Hepatocyte (in vitro differentiated cells): ENCODE data around the gene ATMIN. TPM values are rescaled to one million over a fixed set of nuclear protein-coding genes. Genes with fewer than 3 reads are reported as not detected.
A peak's percentile ranks its signal among the peaks of the same experiment; 100 is the strongest.

ENCODE experiments used
- DNase-seq: peaks from one replicate; pipeline ENCODE4 v3.0.0-alpha.2; 2016; ENCODE audit warnings: low spot score
- H2AFZ ChIP-seq: fragments of 200-600 bp; sonication (generic); 2 replicates; pipeline ENCODE4 v1.6.0; 2016; ENCODE audit warnings: antibody characterized with exemption, mild to moderate bottlenecking
- H3K27ac ChIP-seq: fragments of 200-600 bp; sonication (generic); 2 replicates; pipeline ENCODE4 v1.5.1; 2016; ENCODE audit warnings: mild to moderate bottlenecking
- H3K27me3 ChIP-seq: fragments of 200-600 bp; sonication (generic); 2 replicates; pipeline ENCODE4 v1.6.1; 2016
- H3K36me3 ChIP-seq: fragments of 200-600 bp; sonication (generic); replicated peaks from 2 replicates; pipeline ENCODE4 v1.5.1; 2016; ENCODE audit warnings: low read depth; ENCODE audit not compliant: insufficient read depth
- H3K4me1 ChIP-seq: fragments of 200-600 bp; sonication (generic); 2 replicates; pipeline ENCODE4 v1.5.1; 2016; ENCODE audit warnings: mild to moderate bottlenecking, moderate library complexity; ENCODE audit not compliant: insufficient read depth
- H3K4me2 ChIP-seq: fragments of 200-600 bp; sonication (generic); 2 replicates; pipeline ENCODE4 v1.6.0; 2016
- H3K4me3 ChIP-seq: fragments of 200-600 bp; sonication (generic); 2 replicates; pipeline ENCODE4 v1.5.1; 2016; ENCODE audit warnings: mild to moderate bottlenecking
- H3K79me2 ChIP-seq: fragments of 200-600 bp; sonication (generic); 2 replicates; pipeline ENCODE4 v1.6.0; 2017; ENCODE audit warnings: mild to moderate bottlenecking
- H3K9me2 ChIP-seq: fragments of 200-600 bp; sonication (generic); replicated peaks from 2 replicates; pipeline ENCODE4 v1.6.0; 2017; ENCODE audit warnings: mild to moderate bottlenecking; ENCODE audit not compliant: insufficient read depth
- H3K9me3 ChIP-seq: fragments of 200-600 bp; sonication (generic); 2 replicates; pipeline ENCODE4 v1.5.1; 2016; ENCODE audit warnings: low read depth, mild to moderate bottlenecking
- H4K20me1 ChIP-seq: fragments of 200-600 bp; sonication (generic); 2 replicates; pipeline ENCODE4 v1.6.0; 2016; ENCODE audit warnings: mild to moderate bottlenecking; ENCODE audit not compliant: insufficient read depth, poor library complexity, severe bottlenecking
- EZH2 ChIP-seq: fragments of 200-600 bp; sonication (generic); IDR thresholded peaks from 2 replicates; pipeline ENCODE4 v1.6.1; 2016; ENCODE audit warnings: antibody characterized with exemption, mild to moderate bottlenecking, borderline replicate concordance
- EZH2phosphoT487 ChIP-seq: fragments of 200-600 bp; sonication (generic); IDR thresholded peaks from one replicate; pipeline ENCODE4 v1.6.1; 2018; ENCODE audit warnings: antibody characterized with exemption, mild to moderate bottlenecking, low read depth, moderate library complexity; ENCODE audit not compliant: unreplicated experiment, severe bottlenecking
- WGBS: methylation state at CpG from one replicate; pipeline ENCODE4 v1.1.6; 2016; ENCODE audit warnings: low lambda C conversion rate; ENCODE audit errors: missing lambda C conversion rate; 5-methylcytosine and 5-hydroxymethylcytosine counted together
- polyA plus RNA-seq: library from polyadenylated mRNA; unstranded; fragments of >200 nt; fragmentation: Nextera tagmentation; extraction: Ambion mirVana; gene quantifications from 2 replicates; pipeline ENCODE4 v1.2.1, GENCODE V29; 2016
- total RNA-seq: library from RNA; depleted of rRNA; stranded (reverse); fragments of >200 nt; gene quantifications from 2 replicates; pipeline ENCODE4 v1.2.3, GENCODE V29; 2014
- TF ChIP-seq, protein P1 (sequence below): fragments of 200-600 bp; sonication (generic); IDR thresholded peaks from 2 replicates; pipeline ENCODE4 v1.5.1; 2016; ENCODE audit warnings: antibody characterized with exemption, mild to moderate bottlenecking; ENCODE audit not compliant: poor library complexity

Gene ATMIN
- total and polyA plus RNA-seq, 2 experiments from 2014 or later: 30.7 to 58.4 TPM

GRCh38 chr16:81004646-81005353 is 30.8 kb upstream of the ATMIN start:
- peaks cover 3% of the 10 kb centered on the region for H3K4me1 ChIP-seq
- no peak overlapping the region for H3K4me3 ChIP-seq
- no peaks in the 10 kb centered on the region for H3K27me3 ChIP-seq
- H3K36me3 ChIP-seq: no peaks in the 10 kb centered on the region
- peak overlapping the region; percentile 0 for H3K27ac ChIP-seq
- H4K20me1 ChIP-seq: peaks cover 3% of the 10 kb centered on the region
- H3K9me3 ChIP-seq: no peaks in the 10 kb centered on the region
- peak; percentile 83 for DNase-seq
- H3K9me2 ChIP-seq: no peaks in the 10 kb centered on the region
- TF ChIP-seq EZH2 (no peak), EZH2phosphoT487 (no peak)
- TF ChIP-seq, protein P1, sequence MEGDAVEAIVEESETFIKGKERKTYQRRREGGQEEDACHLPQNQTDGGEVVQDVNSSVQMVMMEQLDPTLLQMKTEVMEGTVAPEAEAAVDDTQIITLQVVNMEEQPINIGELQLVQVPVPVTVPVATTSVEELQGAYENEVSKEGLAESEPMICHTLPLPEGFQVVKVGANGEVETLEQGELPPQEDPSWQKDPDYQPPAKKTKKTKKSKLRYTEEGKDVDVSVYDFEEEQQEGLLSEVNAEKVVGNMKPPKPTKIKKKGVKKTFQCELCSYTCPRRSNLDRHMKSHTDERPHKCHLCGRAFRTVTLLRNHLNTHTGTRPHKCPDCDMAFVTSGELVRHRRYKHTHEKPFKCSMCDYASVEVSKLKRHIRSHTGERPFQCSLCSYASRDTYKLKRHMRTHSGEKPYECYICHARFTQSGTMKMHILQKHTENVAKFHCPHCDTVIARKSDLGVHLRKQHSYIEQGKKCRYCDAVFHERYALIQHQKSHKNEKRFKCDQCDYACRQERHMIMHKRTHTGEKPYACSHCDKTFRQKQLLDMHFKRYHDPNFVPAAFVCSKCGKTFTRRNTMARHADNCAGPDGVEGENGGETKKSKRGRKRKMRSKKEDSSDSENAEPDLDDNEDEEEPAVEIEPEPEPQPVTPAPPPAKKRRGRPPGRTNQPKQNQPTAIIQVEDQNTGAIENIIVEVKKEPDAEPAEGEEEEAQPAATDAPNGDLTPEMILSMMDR: peak; percentile 70
- H3K4me2 ChIP-seq: peak overlapping the region; percentile 85
- WGBS: 55% methylated on average over 14 of the region's 14 CpGs
- H3K79me2 ChIP-seq: peaks cover 78% of the 10 kb centered on the region
- no peak overlapping the region for H2AFZ ChIP-seq

GRCh38 chr16:81005610-81006161 is 30.0 kb upstream of the ATMIN start:
- H3K4me3 ChIP-seq: peak overlapping the region; percentile 61
- TF ChIP-seq EZH2 (no peak), EZH2phosphoT487 (no peak)
- peaks cover 3% of the 10 kb centered on the region for H3K4me1 ChIP-seq
- H3K9me2 ChIP-seq: no peaks in the 10 kb centered on the region
- H3K27ac ChIP-seq: peak overlapping the region; percentile 99
- H3K36me3 ChIP-seq: no peaks in the 10 kb centered on the region
- peak overlapping the region; percentile 85 for H3K4me2 ChIP-seq
- H3K79me2 ChIP-seq: peaks cover 70% of the 10 kb centered on the region
- peak overlapping the region; percentile 73 for H2AFZ ChIP-seq
- no peaks in the 10 kb centered on the region for H3K27me3 ChIP-seq
- WGBS: 14% methylated on average over 18 of the region's 18 CpGs
- H3K9me3 ChIP-seq: no peaks in the 10 kb centered on the region
- H4K20me1 ChIP-seq: peaks cover 3% of the 10 kb centered on the region
- DNase-seq: peak; percentile 10

GRCh38 chr16:81006211-81006812 is 29.3 kb upstream of the ATMIN start:
- DNase-seq: peak; percentile 84
- H3K4me1 ChIP-seq: peaks cover 3% of the 10 kb centered on the region
- H3K79me2 ChIP-seq: peaks cover 64% of the 10 kb centered on the region

More at GRCh38 chr16:81006211-81006812, 29.3 kb upstream of the ATMIN start:
- H3K27me3 ChIP-seq: no peaks in the 10 kb centered on the region
- peaks cover 3% of the 10 kb centered on the region for H4K20me1 ChIP-seq
- peak overlapping the region; percentile 85 for H3K4me2 ChIP-seq
- peak overlapping the region; percentile 99 for H3K27ac ChIP-seq
- no peak for TF ChIP-seq EZH2phosphoT487
- TF ChIP-seq, protein P1: no peak
- no peak for TF ChIP-seq EZH2
- H2AFZ ChIP-seq: peak overlapping the region; percentile 73
- H3K9me2 ChIP-seq: no peaks in the 10 kb centered on the region
- peak overlapping the region; percentile 61 for H3K4me3 ChIP-seq
- no peaks in the 10 kb centered on the region for H3K36me3 ChIP-seq
- H3K9me3 ChIP-seq: no peaks in the 10 kb centered on the region
- WGBS: 1% methylated on average over 35 of the region's 50 CpGs
